GM11168 (cell line): Measurements from ENCODE around the gene KIAA0513.
"Not testable (repeated sequence)": the region's sequence is repeated elsewhere in the genome, so short reads cannot be mapped to it uniquely, and the experiment has no call there.

ENCODE experiments used
- in situ Hi-C: fragments of 300-500 bp; cut with MboI; formaldehyde crosslinking; loops from one replicate; pipeline ENCODE4 v1.12.0; 2022; ENCODE audit warnings: low sequenced_read_pairs; ENCODE audit not compliant: unreplicated experiment

Gene KIAA0513

GRCh38 chr16:85103114-85104079 is 75.8 kb downstream of the KIAA0513 start:
- in situ Hi-C loops, result no loop called here

DNA sequence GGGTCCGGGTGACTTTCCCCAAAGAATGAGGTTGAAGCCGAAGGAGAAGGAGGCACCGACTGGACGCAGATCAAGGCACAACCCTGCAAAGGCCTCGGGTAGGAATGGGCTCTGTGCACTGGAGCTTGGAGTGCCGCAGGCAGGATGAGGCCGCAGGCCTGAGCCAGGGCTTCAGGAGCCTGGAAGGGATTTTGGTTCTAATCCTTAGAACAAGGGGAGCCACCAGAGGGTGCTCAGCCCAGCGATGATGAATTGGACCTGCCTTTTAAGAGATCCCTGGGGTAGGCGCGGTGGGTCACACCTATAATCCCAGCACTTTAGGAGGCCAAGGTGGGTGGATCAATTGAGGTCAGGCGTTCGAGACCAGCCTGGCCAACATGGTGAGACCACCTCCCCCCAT is 76.6 kb downstream of the KIAA0513 start:
- in situ Hi-C loops, result no loop called here

GRCh38 chr16:85104821-85105391 is 77.3 kb downstream of the KIAA0513 start:
- in situ Hi-C loops, result no loop called here

DNA sequence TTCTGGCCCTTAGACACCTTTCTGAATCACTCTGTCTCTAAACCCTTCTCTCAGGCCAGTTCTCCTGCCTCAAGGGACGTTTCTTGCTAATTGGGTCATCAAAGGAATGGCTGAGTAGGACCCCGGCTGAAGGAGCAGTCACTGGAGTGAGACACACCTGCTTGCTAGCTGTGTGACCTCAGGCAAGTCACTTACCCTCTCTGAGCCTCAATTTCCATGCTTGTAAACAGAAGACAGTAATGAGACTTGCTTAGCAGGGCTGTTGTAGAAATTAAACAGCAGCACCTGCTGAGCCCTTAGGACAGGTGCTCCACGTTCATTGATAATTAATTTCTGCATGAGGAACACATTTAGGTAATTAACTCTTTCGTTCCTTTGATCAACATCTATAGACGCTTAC is 77.9 kb downstream of the KIAA0513 start:
- in situ Hi-C loops, result no loop called here

GRCh38 chr16:85107083-85107482 is 79.5 kb downstream of the KIAA0513 start:
- in situ Hi-C loops, result no loop called here

DNA sequence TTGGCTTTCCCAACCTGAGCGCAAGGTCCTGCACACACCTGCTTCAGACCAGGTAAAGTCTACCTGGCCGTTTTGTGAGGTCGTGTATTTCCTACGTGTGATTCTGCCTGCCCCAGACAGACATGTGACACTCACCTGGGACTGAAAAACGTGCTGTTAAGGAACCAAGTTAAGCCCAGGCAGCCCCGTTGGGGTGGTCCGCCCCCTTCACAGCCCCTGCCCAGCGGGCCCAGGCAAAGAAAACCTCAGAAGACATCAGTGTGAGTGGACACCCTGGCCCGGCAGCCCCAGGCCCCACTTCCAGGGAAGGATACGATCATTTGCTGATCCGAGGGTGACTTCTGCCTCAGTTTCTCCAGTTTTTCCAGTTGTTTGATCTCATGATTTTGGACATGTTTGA is 79.9 kb downstream of the KIAA0513 start:
- in situ Hi-C loops, result no loop called here

- in situ Hi-C loops, result no loop called here
Observed at GRCh38 chr16:85110105-85110504, 82.5 kb downstream of the KIAA0513 start.

DNA sequence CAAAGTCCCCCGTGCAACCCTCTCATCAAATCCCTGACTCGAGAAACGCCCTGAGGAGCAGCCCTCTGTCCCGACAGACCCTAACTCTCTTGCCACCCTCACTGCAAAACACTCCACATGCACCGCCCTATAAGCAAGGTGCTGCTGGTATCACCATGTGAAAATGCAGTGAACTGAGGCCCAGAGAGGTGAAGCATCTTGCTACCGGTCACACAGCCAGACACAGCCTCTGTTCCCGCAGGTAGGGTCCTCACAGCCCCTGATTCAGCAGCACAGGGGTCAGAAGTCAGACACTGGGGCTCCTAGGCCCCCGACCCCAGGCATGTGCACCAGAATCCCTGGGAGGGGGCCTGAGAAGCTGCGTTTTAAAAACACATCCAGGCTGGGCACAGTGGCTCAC is 83.6 kb downstream of the KIAA0513 start:
- in situ Hi-C loops, result no loop called here

GRCh38 chr16:85112364-85112763 is 84.8 kb downstream of the KIAA0513 start, which contains the start of gene CIBAR2:
Gene CIBAR2, minus strand, starts transcription at chr16:85112472. Its CDS starts 120 bp downstream, at chr16:85112352.
- in situ Hi-C loops, result no loop called here

DNA sequence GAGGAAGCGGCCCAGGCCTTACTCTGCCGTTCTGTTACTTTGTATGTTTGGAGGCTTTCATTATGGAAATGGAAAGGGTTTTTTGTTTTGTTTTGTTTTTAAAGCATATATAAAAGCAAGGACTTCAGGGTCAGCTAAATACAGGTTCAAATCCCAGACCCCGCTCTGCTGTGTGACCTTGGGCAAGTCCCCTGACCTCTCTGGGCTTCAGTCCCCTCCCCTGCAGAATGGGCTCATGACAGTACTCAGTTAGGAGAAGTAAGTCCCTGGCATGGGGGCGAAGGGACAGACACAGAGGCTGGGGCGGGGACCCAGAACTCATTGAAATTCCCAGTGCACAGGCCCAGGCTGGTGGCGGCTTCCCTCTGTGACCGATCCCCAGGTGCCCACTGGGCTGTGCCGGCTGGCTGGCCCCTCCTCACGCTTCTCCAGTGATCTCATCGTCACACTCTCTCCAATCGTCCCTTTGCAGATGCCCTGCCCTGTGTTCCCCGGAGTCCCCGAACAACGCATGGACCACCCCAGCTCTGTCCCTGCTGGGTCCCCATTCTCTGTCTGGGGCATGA is 85.7 kb downstream of the KIAA0513 start:
- in situ Hi-C loops, result no loop called here

- in situ Hi-C loops, result no loop called here
Observed at GRCh38 chr16:85113913-85114312, 86.3 kb downstream of the KIAA0513 start.

DNA sequence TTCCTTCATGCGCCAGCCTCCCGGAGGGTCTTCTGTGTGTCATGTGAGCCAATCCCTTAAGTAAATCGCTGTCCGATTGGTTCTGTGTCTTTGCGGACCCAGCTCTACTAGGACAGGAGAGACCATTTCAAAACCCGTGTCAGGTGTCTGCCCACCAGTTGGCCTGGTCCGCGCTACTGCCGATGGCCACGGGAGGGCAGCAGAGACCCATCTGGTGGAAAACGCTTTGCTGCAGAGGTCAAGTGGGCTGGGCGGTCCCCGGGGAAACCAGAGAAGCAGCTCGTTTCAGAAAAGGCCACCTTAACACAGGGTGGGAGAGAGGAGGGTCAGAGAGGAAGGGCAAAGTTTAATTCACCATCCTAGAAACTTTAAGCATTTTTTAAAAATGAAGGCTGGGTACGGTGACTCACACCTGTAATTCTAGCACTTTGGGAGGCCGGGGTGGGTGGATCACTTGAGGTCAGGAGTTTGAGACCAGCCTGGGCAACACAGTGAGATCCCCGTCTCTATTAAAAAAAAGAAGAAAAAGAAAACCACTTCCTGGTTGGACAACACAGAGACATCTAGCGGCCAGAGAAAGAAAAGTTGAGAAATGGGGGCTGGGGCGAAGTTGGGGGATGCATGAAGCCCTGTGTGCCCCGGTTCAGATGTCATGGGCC is 87.4 kb downstream of the KIAA0513 start:
- in situ Hi-C loops, result no loop called here

- in situ Hi-C loops, result no loop called here
Observed at GRCh38 chr16:85117418-85117817, 89.8 kb downstream of the KIAA0513 start.

DNA sequence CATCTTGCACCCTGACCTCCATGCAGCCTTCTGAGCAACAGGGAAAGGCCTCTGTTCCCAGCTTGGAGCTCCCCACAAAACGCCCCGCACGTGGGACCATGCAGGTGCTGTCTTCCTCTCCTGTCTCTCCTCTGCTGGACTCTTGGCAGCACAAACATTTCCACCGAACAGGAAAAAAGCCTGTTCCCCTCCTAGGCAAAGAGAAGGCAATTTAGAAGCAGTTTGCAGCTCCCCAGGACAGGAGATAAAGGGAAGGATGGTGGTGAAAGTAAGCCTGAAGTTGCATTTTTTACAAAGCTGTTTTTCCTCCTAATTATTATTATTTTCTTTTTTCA is 92.4 kb downstream of the KIAA0513 start:
- in situ Hi-C loops, result no loop called here

GRCh38 chr16:85123441-85123840 is 95.8 kb downstream of the KIAA0513 start:
- in situ Hi-C loops, result not testable (repeated sequence)

DNA sequence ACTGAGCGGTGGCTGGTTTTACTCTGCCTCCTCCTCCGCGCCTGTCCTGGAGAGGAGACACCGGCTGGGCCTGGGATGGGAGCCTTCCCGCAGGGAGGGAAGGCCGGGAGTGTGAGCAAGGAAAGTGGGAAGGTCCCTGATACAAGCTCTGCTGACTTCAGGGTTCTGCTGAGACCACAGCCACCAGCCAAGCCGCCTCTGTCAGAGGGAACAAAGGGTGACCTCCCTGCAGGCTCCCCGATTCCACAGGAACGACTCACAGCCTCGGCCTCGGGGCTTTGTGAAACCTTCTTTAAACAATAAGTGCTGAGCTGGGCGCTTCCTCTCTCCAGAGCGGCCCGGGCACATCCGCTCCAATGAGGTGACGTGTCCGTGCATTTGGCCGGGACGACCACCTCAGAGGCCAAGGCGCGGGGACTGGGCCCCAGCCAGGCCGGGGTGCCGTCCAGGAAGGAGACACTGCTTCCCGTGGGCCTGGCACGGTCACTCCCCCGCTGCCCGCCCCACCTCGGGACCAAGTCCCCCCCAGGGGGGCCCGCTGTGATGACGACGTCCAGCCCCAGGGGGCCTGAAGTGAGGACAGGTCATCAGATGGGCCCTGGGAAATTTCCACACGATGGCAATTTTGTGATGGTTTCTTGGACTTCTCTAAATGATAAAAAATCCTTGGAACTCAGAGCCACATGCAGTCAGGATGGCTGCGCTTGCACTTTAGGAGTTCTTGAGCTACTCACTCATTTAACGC is 96.5 kb downstream of the KIAA0513 start:
- in situ Hi-C loops, result no loop called here

- in situ Hi-C loops, result no loop called here
Observed at GRCh38 chr16:85124636-85125346, 97.2 kb downstream of the KIAA0513 start.

GRCh38 chr16:85125570-85126393 is 98.2 kb downstream of the KIAA0513 start:
- in situ Hi-C loops, result no loop called here

DNA sequence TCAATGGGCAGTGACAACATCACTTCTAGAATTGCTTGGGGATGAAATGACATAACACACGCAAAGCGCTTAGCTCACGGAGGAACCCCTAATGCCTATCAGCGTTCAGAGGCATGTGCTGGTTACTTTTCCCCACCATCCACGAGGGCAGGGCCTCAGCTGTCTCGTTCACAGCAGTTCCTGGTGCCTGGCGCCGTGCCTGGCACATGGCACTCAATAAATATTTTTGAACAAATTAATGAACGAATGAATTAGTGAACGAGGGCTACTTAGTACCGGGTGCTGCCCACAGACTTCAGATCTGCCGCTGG is 98.8 kb downstream of the KIAA0513 start:
- in situ Hi-C loops, result no loop called here
